Activated naive CD4-positive, alpha-beta T cell (primary cell): Measurements from ENCODE around the gene RPTOR.
"Not testable (repeated sequence)": the region's sequence is repeated elsewhere in the genome, so short reads cannot be mapped to it uniquely, and the experiment has no call there.

Experiments used
- DNase-seq, 4 experiments: peaks; one replicate each; lab custom pipeline; 2025; lab: John Stamatoyannopoulos, UW

RPTOR gene

GRCh38 chr17:80797741-80798594, 253.3 kb downstream of the RPTOR start:
- no peak for DNase-seq

GRCh38 chr17:80798595-80799537, 254.2 kb downstream of the RPTOR start:
- no peak for DNase-seq

- no peak for DNase-seq
Measured at GRCh38 chr17:80799538-80800480, 255.2 kb downstream of the RPTOR start.

GRCh38 chr17:80800481-80801391, 256.1 kb downstream of the RPTOR start:
- no peak for DNase-seq

- DNase-seq: no peak
Measured at GRCh38 chr17:80802626-80803450, 258.2 kb downstream of the RPTOR start.

GRCh38 chr17:80803451-80804428, 259.1 kb downstream of the RPTOR start:
- DNase-seq: no peak

- DNase-seq: no peak
Measured at GRCh38 chr17:80804466-80804865, 259.8 kb downstream of the RPTOR start.

GRCh38 chr17:80805032-80805751, 260.6 kb downstream of the RPTOR start:
- no peak for DNase-seq

GRCh38 chr17:80807014-80807413, 262.4 kb downstream of the RPTOR start:
- no peak for DNase-seq

- DNase-seq: no peak
Measured at GRCh38 chr17:80807882-80808281, 263.2 kb downstream of the RPTOR start.

GRCh38 chr17:80811181-80812105, 266.8 kb downstream of the RPTOR start:
- no peak for DNase-seq

GRCh38 chr17:80812362-80813088, 267.9 kb downstream of the RPTOR start:
- no peak for DNase-seq

GRCh38 chr17:80813318-80813717, 268.7 kb downstream of the RPTOR start:
- DNase-seq: no peak

GRCh38 chr17:80814491-80814890, 269.9 kb downstream of the RPTOR start:
- no peak for DNase-seq

- DNase-seq: no peak
Measured at GRCh38 chr17:80815151-80815681, 270.6 kb downstream of the RPTOR start.

GRCh38 chr17:80815718-80816117, 271.1 kb downstream of the RPTOR start:
- not testable (repeated sequence) for DNase-seq
